SK-MEL-5 (cell line): ENCODE data around the gene SEC63. TPM values are rescaled to one million over a fixed set of nuclear protein-coding genes. Genes with fewer than 3 reads are reported as not detected.
"Not testable (repeated sequence)": the region's sequence is repeated elsewhere in the genome, so short reads cannot be mapped to it uniquely, and the experiment has no call there.

Experiments
- DNase-seq: peaks from one replicate; pipeline ENCODE4 v3.0.0-alpha.2; 2016; ENCODE audit warnings: low read depth, low spot score
- in situ Hi-C: cut with HindIII; loops from 2 replicates; pipeline ENCODE4 v1.10.0; 2016; ENCODE audit warnings: low sequenced_read_pairs, high pct_unique_total_duplicates, low pct_unique_long_range_greater_than_20kb
- total RNA-seq: library from RNA; depleted of rRNA; stranded (reverse); fragments of >200 nt; shearing (Covaris generic); gene quantifications from 2 replicates; pipeline ENCODE4 v1.2.3, GENCODE V29; 2014

Gene SEC63
- total RNA-seq, 1 experiment from 2014 or later = 16.0 TPM

DNA sequence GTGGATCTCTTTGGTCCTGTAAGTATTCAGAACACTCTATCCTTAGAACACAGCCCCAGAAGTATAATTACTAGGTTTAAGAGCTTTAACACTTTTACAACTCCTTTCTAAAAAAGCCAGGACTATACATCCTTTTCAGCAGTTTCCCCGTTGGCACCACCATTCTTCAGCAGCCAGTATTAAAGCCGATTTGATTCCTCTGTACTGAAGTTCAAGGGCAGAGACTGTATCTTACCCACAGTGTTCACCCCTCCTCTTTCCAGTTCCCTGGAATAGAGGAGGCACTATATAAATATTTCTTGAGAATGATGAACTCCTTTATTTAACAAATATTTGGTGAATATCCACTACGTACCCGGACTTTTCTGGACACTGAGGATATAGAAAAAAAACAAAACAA lies 15.9 kb downstream of the SEC63 start:
- no peak for DNase-seq
- in situ Hi-C loops = no loop called here

DNA sequence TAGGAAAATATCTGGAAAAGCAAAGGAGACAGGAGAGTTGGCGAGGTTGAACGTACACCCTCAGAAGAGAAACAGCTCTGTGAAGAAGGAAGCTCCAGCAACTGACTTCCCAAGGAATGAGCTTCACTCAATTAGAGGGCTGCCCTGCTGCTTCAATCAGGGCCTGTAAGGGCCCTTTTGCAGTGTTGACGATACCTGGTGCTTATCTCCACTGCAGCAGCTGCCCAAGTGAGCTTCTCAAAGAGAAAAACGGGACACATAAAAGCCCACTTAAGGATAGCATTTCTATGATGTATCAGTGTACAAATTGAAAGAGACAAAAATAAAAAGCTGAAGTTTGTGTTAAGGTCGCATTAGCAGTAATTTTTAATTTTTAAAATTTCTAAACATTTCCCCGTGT lies 16.4 kb downstream of the SEC63 start:
- DNase-seq = no peak
- in situ Hi-C loops = no loop called here

DNA sequence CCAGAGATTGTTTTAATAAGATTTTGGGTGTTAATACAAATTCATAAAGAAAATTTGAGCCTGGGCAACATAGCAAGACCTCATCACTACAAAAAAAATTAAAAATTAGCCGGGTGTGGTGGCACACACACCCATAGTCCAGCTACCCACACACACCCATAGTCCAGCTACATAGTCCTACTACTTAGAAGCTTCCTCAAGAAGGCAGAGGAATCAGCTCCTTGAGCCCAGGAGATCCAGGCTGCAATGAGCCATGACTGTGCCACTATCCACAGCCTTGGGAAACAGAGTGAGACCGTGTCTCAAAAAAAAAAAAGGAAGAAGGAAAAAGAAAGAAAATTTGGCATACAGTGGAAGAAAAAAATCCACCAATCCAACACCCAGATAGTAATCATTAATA lies 16.8 kb downstream of the SEC63 start:
- in situ Hi-C loops = no loop called here
- no peak for DNase-seq

DNA sequence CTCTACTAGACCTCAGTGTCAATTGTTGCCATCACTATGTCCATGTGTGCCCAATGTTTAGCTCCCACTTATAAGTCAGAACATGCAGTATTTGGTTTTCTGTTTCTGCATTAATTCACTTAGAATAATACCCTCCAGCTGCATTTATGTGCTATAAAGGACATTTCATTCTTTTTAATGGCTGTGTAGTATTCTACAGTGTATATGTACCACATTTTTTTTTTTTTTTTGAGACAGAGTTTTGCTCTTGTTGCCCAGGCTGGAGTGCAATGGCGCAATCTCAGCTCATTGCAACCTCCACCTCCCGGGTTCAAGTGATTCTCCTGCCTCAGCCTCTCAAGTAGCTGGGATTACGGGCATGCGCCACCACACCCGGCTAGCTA lies 21.1 kb downstream of the SEC63 start:
- DNase-seq, in situ Hi-C loops: not testable (repeated sequence)

DNA sequence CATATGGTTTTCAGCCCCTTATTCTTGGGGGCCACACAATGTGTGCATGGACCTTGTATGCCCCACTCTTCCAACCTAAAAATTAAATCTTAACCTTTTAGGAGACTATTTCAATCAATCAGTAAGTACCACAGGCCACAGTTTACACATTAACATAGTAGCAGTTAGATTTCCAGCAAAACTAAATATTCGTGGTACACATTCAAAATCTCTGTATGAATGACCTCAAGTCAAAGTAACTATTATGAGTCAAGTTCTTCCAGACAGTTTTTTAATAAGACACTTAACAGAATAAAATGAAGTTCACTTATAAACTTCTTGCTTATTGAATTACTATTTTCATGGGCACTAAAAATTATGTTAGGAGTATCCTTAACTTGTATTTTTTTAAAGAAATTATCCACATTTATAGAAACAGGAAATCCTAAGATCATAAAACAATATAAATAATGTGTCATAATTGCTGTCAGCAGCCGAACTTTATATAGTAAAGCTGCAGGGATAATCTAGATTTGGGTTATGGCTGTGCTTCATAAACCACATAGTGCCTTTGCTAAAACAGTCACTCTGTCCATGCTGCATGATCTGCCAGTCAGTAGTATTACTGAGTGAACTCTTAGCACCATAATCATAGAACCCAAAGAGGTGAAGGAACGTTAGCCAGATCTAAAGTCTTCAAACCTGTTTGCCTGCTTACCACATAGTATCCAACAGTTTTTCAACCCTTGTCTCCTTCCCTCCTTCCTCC lies 21.7 kb downstream of the SEC63 start:
- DNase-seq = no peak
- in situ Hi-C loops = no loop called here

DNA sequence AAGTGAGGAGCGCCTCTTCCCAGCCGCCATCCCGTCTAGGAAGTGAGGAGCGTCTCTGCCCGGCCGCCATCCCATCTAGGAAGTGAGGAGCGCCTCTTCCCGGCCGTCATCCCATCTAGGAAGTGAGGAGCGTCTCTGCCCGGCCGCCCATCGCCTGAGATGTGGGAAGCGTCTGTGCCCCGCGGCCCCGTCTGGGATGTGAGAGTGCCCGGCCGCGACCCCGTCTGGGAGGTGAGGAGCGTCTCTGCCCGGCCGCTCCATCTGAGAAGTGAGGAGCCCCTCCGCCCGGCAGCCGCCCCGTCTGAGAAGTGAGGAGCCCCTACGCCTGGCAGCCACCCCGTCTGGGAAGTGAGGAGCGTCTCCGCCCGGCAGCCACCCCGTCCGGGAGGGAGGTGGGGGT lies 23.8 kb downstream of the SEC63 start:
- DNase-seq, in situ Hi-C loops: not testable (repeated sequence)

DNA sequence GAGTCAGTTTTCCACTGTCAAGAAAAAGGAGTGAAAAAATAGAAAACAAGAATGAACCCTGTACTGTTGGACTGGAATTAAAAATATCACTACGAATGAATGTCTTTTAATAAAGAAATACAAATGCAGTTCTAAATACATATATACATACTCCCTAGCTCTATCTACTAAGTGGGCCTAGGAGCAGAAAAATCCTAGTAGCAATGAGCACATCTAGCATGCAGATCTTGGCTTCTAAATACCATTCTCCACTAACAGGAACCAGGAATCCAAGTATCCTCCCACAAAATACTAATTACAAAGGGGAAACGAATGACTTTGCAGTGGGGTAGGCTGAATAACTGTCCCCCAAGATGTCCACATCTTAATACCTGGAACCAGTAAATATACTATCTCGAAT lies 25.4 kb downstream of the SEC63 start:
- in situ Hi-C loops = no loop called here
- DNase-seq = no peak

DNA sequence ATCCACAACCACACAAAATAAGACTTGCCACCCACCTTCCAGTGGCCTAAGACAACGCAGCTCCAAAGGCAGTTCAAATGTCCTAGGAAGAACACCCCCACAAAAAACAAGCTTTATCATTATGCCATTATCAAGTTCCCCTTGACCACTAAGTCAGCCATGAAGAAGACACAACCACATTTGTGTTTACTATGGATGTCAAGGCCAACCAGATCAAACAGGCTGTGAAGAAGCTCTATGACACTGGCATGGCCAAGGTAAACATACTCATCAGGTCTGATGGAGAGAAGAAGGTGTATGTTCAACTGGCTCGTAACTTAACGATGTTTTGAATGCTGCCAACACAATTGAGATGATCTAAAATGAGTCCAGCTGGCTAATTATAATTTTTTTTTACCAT lies 26.1 kb downstream of the SEC63 start:
- no peak for DNase-seq
- in situ Hi-C loops = no loop called here

DNA sequence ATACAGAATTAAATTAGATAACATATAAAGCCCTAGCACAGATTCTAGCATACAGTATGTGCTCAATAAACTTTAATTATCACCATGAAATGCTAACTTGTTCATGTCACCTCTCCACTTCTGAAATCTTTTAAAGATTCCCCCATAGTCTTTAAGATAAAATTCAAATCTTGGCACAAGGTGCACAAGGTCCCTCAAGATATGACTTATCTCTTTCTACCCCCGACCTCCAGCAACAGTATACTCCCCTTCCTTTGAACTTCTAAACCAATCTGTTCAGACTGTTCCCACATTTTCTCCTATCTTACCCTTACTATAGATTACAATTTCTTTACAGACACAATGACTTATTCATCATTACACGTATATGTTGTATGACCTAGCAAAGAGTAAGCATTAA lies 29.0 kb downstream of the SEC63 start:
- no peak for DNase-seq

DNA sequence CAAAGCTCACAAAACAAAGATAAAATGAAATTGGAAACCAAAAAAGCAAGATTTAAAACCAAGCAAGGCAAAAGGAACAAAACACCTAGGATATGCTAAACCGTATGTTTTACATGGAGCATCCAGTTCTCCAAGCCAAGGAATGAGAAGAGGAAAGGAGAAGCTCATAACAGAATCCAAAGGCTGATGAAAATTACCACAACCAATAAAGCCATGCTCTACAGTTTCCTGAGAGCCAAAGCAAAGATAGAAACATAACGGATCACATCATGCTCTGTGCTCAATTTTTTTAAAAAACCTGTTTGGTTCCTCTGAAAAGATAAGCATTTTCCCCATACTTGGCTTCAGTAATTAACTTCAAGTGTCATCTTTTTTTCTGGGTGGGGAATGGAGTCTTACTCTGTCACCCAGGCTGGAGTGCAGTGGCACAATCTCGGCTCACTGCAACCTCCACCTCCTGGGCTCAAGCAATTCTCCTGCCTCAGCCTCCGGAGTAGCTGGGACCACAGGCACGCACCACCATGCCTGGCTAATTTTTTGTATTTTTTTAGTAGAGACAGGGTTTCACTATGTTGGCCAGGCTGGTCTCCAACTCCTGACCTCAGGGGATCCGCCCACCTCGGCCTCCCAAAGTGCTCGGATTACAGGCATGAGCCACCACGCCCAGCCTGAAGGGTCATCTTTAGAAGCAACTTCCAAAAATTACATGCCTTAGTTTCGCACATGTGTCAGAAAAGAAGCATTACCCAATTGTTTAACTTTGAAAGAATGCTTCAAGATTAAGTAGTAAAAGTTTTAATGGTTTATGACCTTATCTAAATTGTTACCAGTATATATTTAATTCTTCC lies 31.1 kb downstream of the SEC63 start:
- DNase-seq, in situ Hi-C loops: not testable (repeated sequence)

More for the DNA sequence above, 29.0 kb downstream of the SEC63 start:
- in situ Hi-C loops = no loop called here

DNA sequence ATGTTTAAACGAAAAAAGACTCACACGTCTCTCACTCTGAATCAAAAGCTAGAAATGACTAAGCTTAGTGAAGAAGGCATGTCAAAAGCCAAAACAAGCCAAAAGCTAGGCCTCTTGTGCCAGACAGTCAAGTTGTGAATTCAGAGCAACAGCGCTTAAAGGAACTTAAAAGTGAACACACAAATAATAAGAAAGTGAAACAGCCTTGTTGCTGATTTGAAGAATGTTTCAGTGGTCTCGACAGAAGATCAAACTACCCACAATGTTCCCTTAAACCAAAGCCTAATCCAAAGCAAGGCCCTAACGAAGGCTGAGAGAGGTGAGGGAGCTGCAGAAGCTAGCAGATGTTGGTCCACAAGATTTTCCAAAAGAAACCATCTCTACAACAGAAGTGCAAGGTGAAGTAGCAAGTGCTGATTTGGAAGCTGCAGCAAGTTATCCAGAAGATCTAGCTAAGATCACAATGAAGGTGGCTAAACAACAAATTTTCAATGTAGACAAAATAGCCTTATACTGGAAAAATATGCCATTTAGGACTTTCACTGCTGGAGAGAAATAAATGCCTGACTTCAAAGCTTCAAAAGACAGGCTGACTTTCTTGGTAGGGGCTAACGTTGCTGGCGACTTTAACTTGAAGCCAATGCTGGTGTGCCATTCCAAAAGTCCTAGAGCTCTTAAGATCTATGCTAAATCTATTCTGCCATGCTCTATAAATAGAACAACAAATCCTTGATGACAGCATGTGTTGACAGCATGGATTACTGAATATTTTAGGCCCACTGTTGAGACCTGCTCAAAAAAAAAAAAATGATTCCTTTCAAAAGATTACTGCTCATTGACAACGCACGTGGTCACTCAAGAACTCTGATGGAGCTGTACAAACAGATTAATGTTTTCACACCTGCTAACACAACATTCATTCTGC lies 40.3 kb downstream of the SEC63 start:
- DNase-seq = no peak
- in situ Hi-C loops = no loop called here

DNA sequence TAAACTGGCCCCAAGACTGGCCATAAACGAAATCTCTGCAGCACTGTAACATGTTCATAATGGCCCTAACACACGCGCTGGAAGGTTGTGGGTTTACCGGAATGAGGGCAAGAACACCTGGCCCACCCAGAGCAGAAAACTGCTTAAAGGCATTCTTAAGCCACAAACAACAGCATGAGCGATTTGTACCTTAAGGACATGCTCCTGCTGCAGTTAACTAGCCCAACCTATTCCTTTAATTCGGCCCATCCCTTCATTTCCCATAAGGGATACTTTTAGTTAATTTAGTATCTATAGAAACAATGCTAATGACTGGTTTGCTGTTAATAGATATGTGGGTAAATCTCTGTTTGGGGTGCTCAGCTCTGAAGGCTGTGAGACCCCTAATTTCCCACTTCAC lies 41.0 kb downstream of the SEC63 start:
- DNase-seq, in situ Hi-C loops: not testable (repeated sequence)

DNA sequence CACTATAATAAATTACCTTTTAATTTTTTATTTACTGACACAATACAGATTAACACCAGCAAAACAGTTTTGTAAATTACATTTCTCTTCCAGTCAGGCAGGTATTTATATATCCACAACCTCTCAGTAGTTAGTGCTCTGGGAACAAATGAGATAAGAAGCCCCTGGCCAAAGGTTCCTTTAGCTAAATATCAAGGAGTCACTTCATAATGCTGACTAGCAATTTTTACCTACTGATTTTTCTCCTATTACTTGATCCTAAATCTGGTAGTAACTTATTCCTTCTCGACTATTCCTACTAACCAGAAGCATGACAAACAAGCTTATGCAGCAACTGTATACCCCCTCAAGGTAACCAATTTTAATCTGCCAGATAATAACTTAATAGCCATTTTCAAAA lies 46.3 kb downstream of the SEC63 start:
- DNase-seq = no peak
- in situ Hi-C loops = no loop called here

DNA sequence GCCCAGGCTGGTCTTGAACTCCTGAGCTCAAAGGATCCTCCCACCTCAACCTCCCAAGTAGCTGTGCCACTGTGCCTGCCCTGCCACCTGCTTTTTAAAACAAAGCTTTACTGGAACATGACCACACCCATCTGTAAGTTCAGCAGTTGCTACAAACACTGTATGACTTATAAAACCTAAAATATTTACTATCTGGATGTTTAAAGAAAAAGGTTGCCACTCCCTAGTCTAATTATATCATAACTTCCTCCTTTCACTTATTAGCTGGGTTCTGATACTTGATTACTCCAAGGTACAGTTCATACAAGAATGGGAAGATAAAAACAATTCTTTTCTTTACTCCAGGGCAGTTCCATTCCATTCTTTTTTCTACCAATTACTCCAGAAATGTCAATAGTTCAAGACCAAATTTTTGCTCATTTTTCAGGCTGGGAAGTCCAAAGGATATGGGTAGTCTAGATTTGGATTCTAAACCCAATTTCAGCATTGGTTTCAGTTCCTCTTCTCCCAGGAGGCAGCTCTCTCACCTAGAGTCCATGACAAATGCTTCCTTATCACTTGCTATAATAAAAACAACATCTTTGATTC lies 63.1 kb downstream of the SEC63 start:
- in situ Hi-C loops = no loop called here
- DNase-seq = no peak

DNA sequence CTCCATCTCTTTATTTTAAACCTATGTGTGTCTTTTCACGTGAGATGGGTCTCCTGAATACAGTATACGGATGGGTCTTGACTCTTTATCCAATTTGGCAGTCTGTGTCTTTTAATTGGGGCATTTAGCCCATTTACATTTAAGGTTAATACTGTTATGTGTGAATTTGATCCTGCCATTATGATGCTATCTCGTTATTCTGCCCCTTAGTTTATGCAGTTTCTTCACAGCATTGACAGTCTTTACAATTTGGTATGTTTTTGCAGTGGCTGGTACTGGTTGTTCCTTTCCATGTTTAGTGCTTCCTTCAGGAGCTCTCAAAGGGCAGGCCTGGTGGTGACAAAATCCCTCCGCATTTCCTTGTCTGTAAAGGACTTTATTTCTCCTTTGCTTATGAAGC lies 67.6 kb downstream of the SEC63 start:
- in situ Hi-C loops, DNase-seq: not testable (repeated sequence)

DNA sequence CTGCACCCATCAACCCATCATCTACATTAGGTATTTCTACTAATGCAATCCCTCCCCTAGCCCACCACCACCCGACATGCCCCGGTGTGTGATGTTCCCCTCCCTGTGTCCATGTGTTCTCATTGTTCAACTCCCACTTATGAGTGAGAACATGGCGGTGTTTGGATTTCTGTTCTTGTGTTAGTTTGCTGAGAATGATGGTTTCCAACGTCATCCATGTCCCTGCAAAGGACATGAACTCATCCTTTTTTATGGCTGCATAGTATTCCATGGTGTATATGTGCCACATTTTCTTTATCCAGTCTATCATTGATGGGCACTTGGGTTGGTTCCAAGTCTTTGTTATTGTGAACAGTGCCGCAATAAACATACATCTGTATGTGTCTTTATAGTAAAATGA lies 72.1 kb downstream of the SEC63 start:
- in situ Hi-C loops, DNase-seq: not testable (repeated sequence)

DNA sequence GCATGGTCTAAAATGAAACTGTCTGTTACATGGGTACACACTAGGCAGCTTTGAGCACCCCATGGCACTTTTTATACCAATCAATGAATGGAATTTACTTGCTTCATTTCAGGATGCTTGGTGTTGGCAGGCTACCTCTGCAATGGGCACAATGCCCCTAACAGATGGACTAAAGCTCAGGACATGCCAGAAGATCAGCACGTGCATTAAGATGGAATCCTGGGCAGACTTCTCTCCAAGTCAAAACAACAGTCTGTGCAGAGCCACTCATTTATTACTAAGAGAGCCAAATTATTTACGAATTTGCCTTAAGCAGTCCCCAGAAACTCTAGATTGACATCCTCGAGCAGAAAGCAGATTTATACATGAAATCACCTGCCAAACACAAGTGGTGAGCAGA lies 78.1 kb downstream of the SEC63 start:
- in situ Hi-C loops = no loop called here
- no peak for DNase-seq

DNA sequence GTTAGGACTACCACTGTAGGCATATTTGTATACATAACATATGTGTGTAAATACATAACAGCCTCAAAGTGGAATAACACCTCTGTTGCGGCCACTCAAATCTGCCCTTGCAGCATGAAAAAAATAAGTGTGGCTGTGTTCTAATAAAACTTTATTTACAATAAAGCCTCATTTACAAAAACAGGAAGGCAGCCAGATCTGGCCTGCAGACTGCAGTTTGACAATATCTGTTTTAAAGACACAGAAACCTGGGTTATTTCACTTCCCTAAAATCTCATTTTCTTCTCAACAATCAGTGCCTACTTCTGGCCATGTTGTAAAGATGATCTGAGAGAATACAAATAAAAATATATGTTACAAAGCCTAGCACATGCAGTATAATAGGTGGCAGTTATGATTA lies 80.0 kb downstream of the SEC63 start:
- in situ Hi-C loops = no loop called here
- no peak for DNase-seq
